IPS DF 4.7 (cell line): ENCODE data around the gene TUBGCP3.
"Not testable (repeated sequence)": the region's sequence is repeated elsewhere in the genome, so short reads cannot be mapped to it uniquely, and the experiment has no call there.

ENCODE experiments used
- DNase-seq: peaks from one replicate; pipeline ENCODE4 v3.0.0-alpha.2; 2013; ENCODE audit warnings: low spot score; ENCODE audit errors: extremely low read depth

Gene TUBGCP3

GRCh38 chr13:112485814-112486213, 102.1 kb downstream of the TUBGCP3 start:
- not testable (repeated sequence) for DNase-seq

DNA sequence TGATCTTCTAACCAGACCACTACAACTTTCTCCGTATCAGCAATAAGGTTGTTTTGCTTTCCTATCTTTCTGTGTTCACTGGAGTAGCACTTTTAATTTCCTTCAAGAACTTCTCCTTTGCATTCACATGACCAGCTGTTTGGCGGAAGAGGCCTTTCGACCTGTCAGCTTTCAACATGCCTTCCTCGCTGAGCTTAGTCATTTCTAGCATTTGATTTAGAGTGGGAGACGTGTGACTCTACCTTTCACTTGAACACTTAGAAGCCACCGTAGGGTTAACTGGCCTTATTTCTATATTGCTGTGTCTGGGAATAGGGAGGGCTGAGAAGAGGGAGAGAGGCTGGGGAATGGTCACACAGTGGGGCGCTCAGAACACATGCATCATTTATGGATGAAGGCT, 104.7 kb downstream of the TUBGCP3 start:
- no peak for DNase-seq

DNA sequence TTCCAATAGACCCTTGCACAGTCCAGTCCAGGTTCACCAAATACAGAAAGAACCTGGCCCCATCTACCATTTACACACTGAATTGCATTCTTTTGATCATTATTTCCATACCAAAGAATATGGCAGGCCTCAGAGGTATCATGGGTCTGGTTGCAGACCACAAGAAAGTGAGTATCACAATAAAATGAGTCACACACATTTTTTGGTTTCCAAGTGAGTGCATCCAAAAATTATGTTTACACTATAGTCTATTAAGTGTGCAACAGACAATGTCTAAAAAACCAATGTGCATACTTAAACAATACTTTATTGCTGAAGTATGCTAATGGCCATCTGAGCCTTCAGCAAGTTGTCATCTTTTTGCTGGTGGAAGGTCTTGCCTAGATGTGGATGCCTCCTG, 106.5 kb downstream of the TUBGCP3 start:
- DNase-seq = no peak

- DNase-seq = no peak
Observed at GRCh38 chr13:112479389-112479788, 108.6 kb downstream of the TUBGCP3 start.

DNA sequence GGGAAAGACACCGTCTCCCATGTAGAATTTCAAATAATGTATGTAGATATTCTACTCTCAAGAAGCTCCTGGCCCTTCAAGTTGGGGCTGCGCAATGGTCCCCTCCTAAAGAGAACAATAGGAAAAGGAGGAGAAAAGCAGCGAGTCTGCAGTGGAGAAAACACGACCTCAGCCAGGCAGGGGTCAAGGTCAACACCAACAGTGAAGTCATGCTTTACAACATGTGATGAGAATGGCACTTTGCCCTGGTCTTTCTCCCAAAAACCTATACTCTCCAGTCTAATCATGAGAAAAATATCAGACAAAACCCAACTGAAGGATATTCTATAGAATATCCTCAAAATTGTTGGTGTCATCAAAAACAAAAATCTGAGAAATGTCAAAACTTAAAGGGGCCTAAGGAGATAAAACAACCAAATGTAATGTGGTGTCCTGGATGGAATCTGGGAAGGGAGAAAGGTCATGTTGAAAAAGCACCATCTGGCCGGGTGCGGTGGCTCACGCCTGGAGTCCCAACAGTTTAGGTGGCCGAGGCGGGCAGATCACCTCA, 110.8 kb downstream of the TUBGCP3 start:
- no peak for DNase-seq

GRCh38 chr13:112475889-112476288, 112.1 kb downstream of the TUBGCP3 start:
- DNase-seq = no peak

DNA sequence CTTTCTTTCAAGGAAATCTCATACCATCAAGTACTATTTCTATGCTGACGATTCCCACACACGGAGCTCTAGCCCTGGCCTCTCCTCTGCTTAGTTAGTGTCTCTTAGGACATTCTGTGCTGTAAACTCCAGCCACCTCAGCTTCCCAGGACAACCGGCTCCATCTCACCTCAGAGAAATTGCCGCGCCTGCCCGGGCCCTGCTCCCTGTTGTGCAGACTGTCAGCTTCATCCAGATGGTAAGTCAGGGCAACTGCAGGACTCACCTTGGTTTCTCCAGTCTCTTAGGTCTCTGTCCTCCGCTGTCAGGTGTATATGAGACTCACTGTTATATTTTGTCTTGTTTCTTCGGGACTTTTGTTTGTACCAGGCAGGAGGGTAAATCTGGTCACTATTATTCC, 113.1 kb downstream of the TUBGCP3 start:
- no peak for DNase-seq

GRCh38 chr13:112473818-112474217, 114.1 kb downstream of the TUBGCP3 start:
- DNase-seq = no peak

GRCh38 chr13:112469071-112469745, 118.7 kb downstream of the TUBGCP3 start:
- DNase-seq = no peak

DNA sequence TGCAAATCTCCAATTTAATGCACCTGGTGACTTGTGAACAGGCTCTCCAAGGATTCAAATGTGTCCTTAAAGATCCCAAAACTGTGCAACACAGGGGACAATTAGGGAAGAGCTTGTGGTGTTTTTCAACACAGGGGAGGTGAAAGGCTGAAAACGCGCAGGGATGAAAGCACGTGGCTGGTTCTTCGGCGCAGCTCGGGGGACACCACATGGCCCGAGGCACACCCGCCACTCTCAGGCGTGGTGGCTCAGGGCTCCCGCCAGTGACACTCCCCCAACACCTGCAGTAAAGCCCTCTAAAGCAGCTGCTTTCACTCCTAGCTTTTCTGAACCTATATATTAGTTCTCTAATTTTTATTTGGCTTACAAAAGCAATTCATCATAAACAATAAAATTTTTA, 119.9 kb downstream of the TUBGCP3 start:
- no peak for DNase-seq

DNA sequence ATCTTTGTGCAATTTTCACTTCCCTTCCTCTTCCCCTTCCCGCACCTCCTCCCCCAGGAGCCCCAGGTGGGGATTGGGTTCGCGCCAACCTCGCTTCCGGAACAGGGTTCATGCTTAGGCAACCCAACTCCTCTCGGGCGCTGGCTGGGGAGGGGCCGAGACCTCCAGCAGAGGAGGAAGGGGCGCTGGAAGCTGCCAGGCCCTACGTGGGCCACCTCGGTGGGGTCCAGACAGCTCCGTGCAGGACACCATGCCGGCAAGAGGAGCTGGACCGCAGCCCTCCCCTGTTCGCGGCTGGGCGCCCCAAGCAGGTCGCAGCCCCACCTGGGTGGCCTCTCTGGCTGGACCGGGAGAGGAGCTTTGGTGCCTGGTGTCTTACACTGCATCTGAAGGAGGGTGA, 120.7 kb downstream of the TUBGCP3 start:
- no peak for DNase-seq

DNA sequence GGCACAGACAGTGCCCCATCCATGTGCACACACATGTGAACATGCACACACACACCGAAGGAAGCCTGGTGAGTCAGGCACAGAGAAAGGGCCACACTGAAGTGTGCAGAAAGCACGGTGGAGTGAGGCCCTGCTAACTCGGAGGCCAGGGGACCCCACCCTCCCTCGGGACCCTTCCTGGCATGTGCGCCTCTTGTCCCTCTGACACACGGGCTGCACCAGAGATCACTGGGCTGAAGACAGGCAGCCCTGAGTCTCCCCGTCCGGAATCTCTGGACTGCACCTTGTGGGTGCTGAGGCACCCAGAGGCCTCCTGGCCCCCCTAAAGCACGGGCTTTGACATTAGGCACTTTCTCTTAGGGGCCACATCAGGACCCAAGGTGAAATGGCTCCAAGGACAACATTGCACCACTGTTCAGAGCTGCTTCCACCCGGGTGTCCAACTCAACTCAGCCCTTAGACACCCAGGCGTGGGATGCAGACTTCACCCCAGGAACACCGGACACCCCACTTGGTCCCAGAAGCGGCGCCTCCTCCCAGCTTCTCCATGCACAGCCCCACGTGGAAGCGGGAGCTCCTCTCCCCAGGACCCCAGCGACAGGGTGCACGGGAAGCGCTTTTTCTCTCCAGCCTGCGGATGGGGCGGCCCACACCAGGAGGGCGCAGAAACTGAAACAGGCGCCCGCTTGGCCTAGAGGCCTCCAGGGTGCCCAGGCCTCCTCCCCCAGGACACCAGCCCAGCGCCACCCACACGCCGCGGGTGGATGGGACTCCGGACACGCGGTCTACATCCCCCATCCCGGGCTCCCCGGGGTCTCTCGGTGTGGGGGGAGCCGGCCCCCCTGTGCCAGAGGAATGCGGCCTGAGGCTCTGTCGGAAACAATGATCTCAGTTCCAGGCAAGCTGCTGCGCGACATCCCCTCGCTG, 121.6 kb downstream of the TUBGCP3 start:
- DNase-seq = no peak

GRCh38 chr13:112465251-112466131, 122.5 kb downstream of the TUBGCP3 start:
- DNase-seq = no peak

DNA sequence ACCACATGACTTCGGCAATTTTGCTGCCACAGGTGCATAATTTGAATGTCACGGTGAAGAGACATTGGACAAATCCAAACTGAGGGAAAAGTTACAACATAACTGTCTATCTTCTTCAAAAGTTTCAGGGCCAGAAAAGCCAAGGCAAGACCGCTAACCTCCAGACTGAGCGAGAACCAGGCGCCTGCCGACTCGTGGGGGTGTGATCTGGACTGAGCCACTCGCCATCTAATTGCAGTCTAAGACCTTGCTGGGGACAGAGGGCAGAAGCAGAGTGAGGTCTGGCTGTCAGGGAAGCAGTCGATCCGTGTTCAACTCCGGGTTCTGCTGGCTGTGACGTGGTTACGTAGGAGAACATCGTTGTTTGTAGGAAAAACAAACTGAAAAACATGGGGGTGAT, 123.2 kb downstream of the TUBGCP3 start:
- DNase-seq = no peak

GRCh38 chr13:112462408-112462807, 125.5 kb downstream of the TUBGCP3 start:
- no peak for DNase-seq

- DNase-seq = no peak
Observed at GRCh38 chr13:112457485-112457884, 130.5 kb downstream of the TUBGCP3 start.

DNA sequence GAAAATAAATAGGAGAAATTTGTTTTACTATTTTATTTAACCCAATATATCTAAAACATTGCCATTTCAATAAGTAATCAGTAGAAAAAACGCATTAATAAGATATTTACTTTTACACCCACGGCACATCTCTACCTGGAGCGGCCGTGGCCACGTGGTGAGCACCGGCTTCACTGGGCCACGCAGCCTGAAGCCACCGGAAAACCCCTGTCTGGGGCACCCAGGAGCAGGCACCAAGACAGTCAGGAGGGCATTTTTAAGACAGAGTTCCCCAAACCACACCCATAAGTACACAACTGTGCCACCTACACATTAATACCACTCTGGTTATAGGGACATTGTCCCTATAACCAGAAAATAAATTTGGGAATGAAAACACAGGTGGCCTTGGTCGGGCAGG, 130.9 kb downstream of the TUBGCP3 start:
- no peak for DNase-seq

GRCh38 chr13:112456138-112457056, 131.6 kb downstream of the TUBGCP3 start:
- no peak for DNase-seq

DNA sequence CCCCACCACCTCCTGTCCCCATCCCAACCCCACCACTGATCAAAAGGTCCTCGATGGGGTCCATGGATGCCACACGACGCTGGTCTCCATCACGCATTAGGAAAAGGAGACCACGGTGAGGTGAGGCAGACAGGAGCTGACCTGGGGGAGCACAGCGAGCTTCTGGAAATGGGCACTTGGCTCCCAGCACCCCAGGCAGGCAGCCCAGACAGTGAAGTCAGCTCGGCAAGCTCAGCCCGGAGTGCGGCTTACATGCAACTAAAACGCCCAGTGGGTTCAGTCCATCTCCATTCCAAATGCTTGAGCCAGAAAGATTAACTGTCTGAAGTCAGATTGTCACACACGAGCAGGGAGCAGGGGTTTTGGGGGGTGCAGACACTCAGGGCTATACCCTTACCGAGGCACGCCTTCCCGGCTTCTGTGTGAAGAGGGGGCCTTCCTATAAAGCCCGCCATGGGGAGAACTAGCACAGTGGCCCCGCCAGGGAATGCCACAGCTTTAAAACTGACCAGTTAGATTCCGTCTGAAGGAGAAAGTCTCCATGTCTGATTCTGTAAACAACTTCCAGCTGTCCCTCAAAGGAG, 132.4 kb downstream of the TUBGCP3 start:
- no peak for DNase-seq
